GM19455 (cell line): ENCODE results near the gene HMG20A.

Source experiments
- ATAC-seq: cut with Tn5 transposase; IDR thresholded peaks from one replicate; pipeline ENCODE4 v1.9.1; 2021; ENCODE audit not compliant: unreplicated experiment

HMG20A gene

DNA sequence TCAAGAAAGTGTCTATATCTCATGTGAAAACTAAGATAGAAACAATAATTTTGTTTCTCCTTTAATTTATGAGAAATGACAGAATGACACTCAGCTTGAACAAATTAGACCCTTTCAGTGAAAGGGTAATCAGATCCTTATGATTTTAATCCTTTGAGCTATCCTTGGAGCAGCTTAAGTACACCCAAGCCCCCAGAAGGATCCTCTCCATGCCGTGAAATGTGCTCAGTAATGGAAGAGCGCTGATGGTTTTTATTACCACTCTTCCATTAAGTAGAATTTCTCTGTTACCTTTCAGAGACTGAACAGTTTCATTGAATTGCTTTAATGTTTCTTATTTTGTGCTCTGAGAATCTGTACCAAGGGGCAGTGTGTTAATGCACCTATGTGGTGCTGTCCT lies 54.3 kb downstream of the HMG20A start:
- ATAC-seq: no peak

DNA sequence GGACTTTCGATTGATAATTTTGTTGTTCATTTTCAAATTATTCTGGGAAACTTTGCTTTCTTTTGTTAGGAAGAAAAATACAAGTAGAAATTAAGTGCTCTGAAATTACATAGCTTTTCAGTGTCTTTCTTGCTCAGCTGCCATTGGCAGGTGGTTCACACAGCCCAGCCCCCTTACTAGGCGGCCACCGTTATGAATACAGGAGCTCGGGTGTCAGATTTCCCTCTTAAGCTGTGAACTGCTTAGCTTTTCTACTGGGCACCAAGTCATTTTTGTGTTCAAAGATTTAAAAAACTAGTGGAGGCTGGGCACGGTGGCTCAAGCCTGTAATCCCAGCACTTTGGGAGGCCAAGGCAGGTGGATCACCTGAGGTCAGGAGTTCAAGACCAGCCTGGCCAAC lies 55.2 kb downstream of the HMG20A start:
- no peak for ATAC-seq

DNA sequence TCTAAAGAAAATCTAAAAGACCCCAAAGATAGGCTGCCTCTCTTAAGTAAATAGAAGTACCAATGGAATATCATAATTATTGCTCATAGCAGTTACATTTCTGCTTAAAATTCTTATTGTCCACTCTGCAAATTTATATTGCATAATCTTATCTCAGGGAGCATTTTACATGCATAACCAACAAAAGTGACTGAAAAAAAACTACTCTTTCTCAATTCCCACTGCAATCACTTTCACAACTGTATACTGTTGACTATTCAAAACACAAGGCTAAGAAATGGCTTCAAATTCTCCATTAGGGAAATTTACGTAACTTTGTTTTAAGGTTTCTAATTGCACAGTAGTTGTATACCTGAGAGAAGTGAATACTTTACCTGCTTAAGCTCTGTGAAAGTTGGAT lies 56.3 kb downstream of the HMG20A start:
- no peak for ATAC-seq

DNA sequence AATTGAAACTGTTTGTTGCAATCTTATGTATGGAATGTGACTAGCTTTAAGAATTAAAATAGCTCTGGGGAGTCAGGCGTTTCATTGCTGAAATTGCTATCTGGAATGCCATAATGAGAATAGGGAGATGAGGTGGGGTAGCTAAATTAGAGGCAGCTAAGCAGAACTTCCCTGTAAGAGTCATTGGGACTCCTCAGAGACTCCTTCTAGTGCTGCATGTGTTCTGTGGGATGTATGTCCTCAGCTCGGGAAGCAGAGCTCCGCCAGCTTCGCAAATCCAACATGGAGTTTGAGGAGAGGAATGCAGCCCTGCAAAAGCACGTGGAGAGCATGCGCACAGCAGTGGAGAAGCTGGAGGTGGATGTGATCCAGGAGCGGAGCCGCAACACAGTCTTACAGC lies 57.4 kb downstream of the HMG20A start:
- no peak for ATAC-seq

DNA sequence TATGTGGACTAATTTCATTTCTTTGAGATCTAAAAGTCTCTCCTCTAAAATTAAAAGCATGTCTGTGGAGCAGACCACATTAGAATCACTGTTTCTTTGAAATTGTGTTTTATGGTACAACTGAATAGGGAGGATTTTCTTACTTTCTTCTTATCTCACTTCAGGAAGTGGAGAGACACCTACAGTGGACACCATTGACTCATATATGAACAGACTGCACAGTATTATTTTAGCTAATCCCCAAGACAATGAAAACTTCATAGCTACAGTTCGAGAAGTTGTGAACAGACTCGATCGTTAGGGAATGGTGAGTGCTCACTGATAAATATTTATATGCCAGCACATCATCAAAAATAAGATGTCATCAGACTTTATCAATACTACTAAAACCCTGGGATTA lies 58.3 kb downstream of the HMG20A start:
- ATAC-seq: no peak

DNA sequence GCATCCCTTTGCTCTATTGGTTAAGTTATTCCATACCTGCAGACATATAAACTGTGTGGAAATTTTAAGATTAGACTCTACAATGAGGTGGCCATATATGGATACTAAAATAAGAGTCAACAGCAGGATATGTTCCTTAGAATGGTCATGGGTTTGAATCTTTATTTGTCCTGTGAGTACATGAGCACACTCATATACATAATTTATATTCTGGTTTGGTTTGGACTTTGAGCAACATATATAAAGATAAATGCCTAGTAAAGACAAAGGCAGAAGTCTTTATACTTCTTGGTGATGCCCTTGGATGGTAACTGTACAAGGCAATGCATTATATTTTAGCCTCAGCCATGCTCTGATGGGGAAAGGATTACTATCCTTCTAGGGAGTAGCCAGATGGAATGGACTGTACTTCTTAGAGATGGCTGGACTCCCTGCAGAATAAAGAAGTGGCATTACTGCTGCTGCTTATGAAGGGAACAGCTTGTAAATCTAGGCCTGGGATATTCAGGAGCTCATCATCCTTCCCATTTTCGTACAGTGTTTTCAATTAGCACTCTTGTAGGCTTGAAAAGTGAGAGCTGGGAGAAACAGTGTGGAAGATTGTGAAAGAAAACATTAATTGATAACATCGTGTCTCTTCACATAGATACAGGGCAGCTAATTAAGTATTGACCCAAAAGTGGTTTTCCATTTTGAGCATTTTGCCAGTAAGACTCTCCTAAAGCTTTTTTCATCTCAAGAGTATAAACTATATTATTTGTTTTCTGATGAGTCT lies 60.4 kb downstream of the HMG20A start:
- no peak for ATAC-seq

DNA sequence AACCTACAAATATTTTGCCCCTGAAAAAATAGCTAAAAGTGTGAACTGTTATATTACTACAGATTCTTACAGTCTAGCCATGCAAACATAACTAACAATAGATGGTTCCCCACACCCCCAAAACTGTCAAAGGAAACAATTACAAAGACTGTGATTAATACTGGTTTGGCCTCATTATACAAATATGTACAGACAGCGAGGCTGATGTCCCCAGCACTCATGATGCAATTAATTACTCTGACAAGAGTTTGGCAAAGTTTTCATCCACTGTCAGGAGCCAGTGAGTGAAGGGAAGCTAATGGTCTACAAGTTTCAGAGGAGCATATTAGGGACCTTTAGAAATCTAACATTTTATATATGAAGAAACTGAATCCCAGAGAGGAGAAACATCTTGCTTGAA lies 61.0 kb downstream of the HMG20A start:
- no peak for ATAC-seq

DNA sequence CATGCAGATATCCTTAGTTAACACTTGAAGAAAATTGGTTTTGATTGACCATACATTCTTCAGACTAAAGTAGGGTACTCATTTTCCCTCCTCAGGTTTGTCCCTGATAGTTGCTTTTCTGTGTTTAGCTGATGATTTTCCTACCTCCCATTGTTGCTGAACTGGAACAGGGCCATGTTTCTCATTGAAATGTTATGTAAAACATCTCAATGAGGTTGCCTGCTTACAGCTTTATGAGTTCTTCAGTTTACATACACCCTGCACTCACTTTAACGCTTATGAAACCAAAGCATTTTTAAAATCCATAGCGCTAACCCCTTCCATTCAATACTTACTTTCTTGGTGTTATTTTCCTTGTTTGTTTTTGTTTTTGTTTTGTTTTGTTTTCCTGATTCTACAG lies 61.9 kb downstream of the HMG20A start:
- no peak for ATAC-seq

DNA sequence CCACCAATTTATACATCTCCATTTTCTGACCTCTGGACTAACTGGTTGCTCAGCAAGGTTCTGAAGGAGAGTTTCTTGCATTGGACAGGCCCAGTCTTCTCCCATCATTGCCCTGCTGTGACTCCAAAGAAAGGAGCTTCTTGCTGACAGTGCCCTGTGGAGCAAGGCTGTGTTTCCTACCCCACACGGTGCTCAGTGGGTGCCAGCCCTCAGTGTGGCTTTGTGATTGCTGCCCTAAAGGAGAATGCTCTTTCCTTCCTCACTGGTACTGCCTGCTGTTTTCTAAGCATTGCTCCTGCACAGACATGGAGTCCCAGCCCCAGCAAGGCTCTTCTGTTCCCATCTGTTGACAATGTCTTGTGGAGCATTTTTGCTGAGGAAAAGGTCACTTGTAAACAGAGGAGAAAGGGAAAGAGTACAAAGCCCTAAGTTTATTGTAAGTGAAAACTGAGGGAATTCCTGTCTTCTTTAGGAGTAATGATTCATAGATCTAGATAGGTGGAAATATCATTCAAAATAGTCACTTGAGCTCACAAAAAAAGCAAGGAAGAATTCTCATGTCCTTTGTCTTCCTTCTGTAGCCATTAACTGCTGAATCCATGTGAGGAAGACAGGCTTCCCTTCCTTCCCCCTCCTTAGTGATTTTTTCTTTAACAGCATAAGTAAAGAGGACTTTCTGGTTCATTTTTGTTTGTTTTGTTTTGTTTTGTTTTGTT lies 62.9 kb downstream of the HMG20A start:
- no peak for ATAC-seq

DNA sequence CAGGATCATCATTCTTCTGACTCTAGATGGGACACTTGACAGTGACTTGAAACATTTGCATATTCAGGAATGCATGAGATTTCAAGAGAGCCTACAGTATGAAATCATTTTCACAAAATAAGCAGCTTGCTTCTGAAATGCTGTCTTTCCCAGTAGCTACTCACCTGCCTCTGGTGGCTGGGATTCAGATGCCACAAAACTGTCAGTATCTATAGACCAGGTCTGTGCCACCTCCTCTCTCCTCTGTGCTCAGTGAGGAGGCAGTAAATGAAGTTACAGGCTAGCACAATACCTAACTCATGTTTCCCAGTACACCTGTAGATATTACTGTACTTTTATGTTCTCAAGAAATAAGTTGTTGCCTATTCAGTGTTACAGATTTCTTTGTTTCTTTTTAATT lies 64.3 kb downstream of the HMG20A start:
- no peak for ATAC-seq

DNA sequence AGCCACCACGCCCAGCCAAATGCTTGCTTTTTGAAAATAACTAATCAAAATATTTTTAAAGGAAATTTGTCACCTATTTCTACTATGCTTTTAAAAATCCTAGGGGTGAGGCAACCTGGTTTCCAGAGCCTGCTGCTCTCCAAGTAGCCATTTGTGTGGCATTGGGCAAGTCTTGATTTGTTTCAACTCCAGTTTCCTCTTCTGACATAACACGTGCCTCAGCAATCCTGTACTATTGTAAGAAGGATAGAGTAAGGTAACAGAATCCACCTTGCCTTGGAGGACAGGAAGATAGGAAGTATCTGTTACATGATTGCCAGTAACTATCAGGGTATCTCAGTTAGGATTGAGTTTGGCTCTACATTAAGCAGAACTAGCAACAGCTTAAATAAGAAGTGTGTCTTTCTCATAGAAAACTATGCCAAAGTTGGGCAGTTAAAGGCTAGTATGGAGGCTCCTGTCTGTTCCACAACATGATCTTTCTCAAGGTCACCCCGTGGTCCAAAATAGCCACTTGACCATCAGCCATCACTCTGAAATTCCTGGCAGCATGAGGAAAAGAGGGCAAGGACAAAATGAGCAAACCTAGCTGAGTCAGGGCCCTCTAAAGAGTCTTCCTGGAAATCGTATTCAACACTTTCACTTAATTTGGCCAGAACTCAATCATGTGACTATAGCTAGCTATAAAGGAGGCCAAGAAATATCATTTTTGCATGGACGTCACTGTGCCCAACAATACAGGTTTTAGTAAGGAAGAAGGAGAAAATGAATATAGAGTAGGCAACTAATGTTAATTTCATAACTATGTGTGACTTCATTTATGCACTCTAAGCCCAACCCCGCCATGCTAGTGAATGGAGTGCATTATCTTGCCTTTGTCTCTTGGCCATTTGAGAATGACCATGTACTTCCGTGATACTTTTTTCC lies 66.1 kb downstream of the HMG20A start:
- ATAC-seq: no peak

DNA sequence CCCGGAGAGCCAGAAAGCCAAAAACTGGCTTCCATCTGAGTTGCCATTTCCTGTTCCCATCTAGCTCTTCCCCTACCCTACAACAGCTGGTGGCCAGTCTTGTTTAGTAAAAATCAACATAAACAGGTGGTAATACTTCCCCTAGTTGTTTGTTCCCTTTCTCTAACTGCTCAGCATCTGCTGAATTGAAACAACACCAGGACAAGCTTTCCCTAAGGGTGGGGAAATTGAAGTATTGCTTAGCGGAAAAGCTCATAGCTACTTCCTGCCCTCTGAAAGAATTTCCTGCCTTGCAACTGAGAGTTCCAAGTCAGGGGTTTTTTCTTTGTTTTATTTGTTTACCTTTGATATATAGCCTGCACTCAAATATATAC lies 66.8 kb downstream of the HMG20A start:
- ATAC-seq: no peak

DNA sequence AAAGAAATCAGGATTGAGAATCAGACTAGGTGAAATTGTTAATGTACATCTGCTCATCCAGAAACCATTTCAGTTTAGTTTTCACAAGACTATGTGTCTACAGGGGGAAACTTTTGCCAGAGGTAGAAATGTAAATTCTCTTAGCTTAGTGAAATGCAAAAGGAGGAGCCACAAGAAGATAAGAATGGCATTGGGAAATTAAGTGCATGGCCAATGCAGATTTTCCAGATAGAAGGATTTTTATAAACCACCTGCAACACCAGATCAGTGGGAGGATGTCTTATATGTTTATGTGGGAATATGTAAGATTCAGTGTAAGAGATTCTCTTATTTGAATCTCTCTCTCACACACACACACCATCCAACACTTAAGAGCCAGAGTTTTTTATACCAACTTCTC lies 67.2 kb downstream of the HMG20A start:
- no peak for ATAC-seq

DNA sequence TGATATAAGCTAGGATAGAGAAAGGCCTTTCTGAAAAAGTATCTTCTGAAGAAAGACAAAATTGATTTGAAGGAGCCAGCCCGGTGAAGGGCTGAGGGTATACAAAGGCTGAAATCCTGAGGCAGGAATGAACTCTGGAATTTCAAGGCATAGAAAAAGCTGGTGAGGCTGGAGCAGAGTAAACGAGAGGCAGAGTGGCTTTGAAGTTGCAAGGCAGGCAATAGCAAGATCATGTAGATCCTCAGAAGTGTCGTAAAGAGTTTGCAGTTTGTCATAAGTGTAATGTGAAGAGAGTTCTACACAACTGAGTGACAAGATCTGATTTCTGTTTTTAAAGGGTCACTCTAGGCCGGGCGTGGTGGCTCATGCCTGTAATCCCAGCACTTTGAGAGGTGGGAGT lies 69.0 kb downstream of the HMG20A start:
- ATAC-seq: no peak

DNA sequence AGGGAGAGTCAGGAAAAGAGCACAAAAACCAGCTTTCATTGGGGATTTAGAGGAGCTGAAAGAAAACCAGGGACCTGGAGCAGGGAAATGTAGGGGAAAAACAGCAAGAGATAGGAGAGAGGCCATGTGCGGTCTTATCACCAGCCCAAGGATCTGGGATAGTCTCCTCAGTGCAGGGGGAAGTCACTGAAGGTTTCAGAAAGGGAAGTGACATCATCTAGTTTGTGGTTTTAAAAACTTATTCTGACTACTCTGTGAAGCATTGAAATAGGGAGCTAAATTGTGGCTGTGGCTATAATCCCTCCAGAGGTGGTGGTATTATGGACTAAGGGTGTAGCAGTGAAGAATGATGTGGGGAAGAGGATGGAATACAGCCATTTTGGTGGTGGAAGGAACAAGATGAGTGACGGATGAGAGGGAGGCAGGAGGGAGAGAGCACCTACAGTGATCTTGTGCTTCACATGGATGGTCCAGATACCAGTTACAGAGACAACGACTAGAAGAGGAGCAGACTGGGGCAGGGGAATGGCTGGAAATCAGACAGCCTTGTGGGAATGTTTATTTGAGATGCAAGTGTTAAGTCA lies 72.7 kb downstream of the HMG20A start:
- no peak for ATAC-seq

DNA sequence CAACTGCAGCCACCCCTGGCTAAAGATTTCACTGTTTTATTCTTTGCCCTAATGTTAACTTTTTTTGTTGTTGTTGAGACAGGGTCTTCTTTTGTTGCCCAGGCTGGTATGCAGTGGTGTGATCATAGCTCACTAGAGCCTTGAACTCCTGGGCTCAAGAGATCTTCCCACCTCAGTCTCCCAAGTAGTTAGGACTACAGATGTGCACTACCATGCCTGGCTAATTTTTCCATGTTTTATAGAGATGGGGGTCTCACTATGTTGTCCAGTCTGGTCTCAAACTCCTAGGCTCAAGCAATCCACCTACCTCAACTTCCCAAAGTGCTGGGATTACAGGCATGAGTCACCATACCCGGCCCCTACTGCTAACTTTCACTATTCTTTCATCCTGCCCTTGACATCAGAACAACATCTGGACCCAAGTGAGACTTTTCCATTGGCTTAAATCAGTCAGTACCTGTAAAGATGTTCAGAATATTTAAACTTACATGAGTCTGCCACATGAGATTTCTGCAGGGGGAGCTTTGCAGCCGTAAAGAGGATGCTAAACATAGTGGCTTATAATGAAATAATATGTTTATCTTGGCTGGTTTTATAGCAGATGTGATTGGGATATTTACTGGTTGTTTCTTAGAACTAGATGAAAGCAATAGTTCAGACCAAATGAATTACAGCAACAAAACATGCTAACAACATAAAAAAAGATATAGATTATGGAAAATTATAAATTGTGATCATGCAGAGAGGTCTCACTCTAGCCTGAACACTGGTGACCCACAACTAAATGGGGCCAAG lies 73.6 kb downstream of the HMG20A start:
- no peak for ATAC-seq

DNA sequence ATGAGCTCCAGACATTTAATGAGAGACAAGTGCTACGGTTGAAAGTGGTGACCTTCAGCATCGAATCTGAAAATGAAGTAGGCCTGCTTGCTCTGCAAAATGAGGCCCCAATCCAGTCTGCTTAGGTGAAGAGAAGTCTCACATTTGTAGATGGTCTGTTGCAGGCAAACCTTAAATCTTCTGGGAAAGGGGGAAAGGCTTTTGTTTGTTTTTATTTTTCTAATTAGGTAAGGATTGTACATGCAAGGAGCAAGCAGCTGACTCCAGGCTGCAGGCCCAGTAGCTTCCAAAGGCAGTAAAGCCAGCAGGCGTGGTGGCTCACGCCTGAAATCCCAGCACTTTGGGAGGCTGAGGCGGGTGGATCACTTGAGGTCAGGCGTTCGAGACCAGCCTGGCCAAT lies 74.3 kb downstream of the HMG20A start:
- ATAC-seq: no peak

DNA sequence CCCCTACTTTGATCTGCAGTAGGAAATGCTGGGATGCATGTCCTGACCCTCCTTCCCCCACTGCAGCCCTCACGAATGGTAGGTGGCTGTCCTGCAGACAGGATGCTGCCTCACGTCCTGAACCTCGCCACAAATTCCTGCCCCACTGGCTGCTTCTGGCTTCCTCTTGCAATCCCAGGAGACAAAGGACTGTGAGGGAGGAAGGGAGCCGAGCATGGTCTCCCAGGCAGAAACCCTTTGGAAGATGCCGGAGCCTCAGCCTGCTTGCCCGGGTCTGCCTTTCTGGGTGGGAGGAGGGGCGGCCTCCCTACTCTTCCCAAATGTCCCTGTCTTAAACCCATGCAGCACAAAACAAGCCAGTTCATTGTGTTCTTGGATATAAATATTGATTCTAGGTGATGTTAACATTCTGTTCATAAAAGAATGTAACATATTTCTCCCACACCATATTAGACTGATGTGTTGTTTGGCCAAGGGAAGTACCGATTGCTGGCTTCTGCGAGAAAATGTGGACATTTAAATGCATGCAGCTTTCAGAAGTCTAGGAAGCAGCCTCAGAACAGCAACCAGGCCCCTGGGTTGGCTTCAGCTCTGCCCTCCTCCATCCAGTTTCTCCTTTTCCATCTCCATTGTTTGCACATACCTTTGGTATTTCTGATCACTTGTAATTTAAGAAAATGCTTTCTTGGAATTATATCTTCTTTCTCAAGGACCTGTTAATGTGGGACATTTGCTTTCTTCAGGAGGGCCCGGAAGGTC lies 75.3 kb downstream of the HMG20A start:
- ATAC-seq: no peak

DNA sequence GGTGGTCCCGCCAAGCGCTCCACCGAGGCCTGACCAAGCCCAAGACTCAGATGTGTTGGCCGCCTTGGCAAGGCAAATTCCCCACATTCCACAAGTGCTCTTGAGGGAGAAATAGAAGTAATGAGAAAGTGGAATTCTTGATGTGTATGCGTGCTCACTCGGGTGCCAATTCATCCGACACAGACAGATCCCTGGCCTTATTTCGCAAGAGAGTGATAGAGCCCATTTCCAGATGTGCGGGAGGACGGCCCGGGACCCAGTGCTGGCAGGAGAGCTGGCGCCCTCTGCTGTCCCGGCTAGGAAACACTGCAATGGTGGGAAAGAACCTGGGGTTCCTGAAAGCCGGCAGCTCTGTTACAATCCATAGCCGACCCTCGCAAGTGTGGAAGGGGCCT lies 76.0 kb downstream of the HMG20A start:
- ATAC-seq: no peak
